HFFc6 (cell line): Measurements from ENCODE around the gene MAN1C1. TPM values are rescaled to one million over a fixed set of nuclear protein-coding genes. Genes with fewer than 3 reads are reported as not detected.

Experiments
- DNase-seq: peaks from one replicate; pipeline ENCODE4 v3.0.0-alpha.2; 2018
- H3K27ac Mint-ChIP-seq: 2 replicates; pipeline ENCODE4 v1.8.0; 2020; ENCODE audit warnings: mild to moderate bottlenecking, mixed read lengths
- H3K27me3 Mint-ChIP-seq: 2 replicates; pipeline ENCODE4 v1.8.0; 2021; ENCODE audit warnings: mild to moderate bottlenecking, moderate library complexity, mixed read lengths; ENCODE audit not compliant: insufficient read depth
- H3K36me3 Mint-ChIP-seq: 2 replicates; pipeline ENCODE4 v1.8.0; 2021; ENCODE audit warnings: low read depth, mixed read lengths
- H3K4me1 Mint-ChIP-seq: 2 replicates; pipeline ENCODE4 v1.8.0; 2020; ENCODE audit warnings: low read depth, mixed read lengths
- H3K4me3 Mint-ChIP-seq: 2 replicates; pipeline ENCODE4 v1.8.0; 2020; ENCODE audit warnings: mild to moderate bottlenecking, moderate library complexity, mixed read lengths
- H3K9me3 Mint-ChIP-seq: 2 replicates; pipeline ENCODE4 v1.8.0; 2020; ENCODE audit warnings: mild to moderate bottlenecking, mixed read lengths
- CTCF ChIP-seq: fragments of 200-600 bp; sonication (generic); IDR thresholded peaks from 2 replicates; pipeline ENCODE4 v1.5.0; 2021; ENCODE audit warnings: antibody characterized with exemption, mild to moderate bottlenecking
- total RNA-seq, 6 experiments: library from RNA; stranded (reverse); fragmentation: NEBNext Ultra II Directional; extraction: Animal tissue kit (Norgen Biotek cat#: 25700); gene quantifications; 2 replicates in 1 of 6; 3 replicates in 5 of 6; pipeline ENCODE4 v1.2.3, GENCODE V29; 2021

MAN1C1 gene
- total RNA-seq, 6 experiments from 2014 or later = 0.07 to 0.14 (median 0.08) TPM; not detected in 3

GRCh38 chr1:25653558-25653957 lies 37.0 kb downstream of the MAN1C1 start:
- H3K27me3 Mint-ChIP-seq = peaks cover 78% of the 10 kb centered on the region
- no peaks in the 10 kb centered on the region for H3K9me3 Mint-ChIP-seq
- H3K4me1 Mint-ChIP-seq = no peaks in the 10 kb centered on the region

GRCh38 chr1:25654109-25654660 lies 37.6 kb downstream of the MAN1C1 start:
- H3K27ac Mint-ChIP-seq = no peak overlapping the region
- no peaks in the 10 kb centered on the region for H3K9me3 Mint-ChIP-seq
- H3K4me1 Mint-ChIP-seq = no peaks in the 10 kb centered on the region
- peaks cover 78% of the 10 kb centered on the region for H3K27me3 Mint-ChIP-seq
- no peaks in the 10 kb centered on the region; the same call in 1 of the 2 replicates for H3K36me3 Mint-ChIP-seq
- DNase-seq = no peak
- no peak overlapping the region for H3K4me3 Mint-ChIP-seq
- no peak for TF ChIP-seq CTCF

More at GRCh38 chr1:25653558-25653957, 37.0 kb downstream of the MAN1C1 start:
- H3K27ac Mint-ChIP-seq = no peak overlapping the region
- DNase-seq = no peak
- H3K4me3 Mint-ChIP-seq = no peak overlapping the region
- TF ChIP-seq CTCF = no peak
- no peaks in the 10 kb centered on the region; the same call in 1 of the 2 replicates for H3K36me3 Mint-ChIP-seq

GRCh38 chr1:25657121-25657882 lies 40.7 kb downstream of the MAN1C1 start:
- H3K36me3 Mint-ChIP-seq = no peaks in the 10 kb centered on the region; the same call in 1 of the 2 replicates
- H3K27me3 Mint-ChIP-seq = peaks cover 59% of the 10 kb centered on the region
- DNase-seq = no peak
- no peak for TF ChIP-seq CTCF
- no peaks in the 10 kb centered on the region for H3K4me1 Mint-ChIP-seq
- H3K9me3 Mint-ChIP-seq = no peaks in the 10 kb centered on the region
- H3K4me3 Mint-ChIP-seq = no peak overlapping the region
- no peak overlapping the region for H3K27ac Mint-ChIP-seq

GRCh38 chr1:25657883-25658760 lies 41.5 kb downstream of the MAN1C1 start:
- H3K36me3 Mint-ChIP-seq = no peaks in the 10 kb centered on the region; the same call in 1 of the 2 replicates
- H3K9me3 Mint-ChIP-seq = no peaks in the 10 kb centered on the region
- TF ChIP-seq CTCF = no peak
- H3K27me3 Mint-ChIP-seq = peaks cover 55% of the 10 kb centered on the region
- DNase-seq = no peak
- H3K4me3 Mint-ChIP-seq = no peak overlapping the region
- no peak overlapping the region for H3K27ac Mint-ChIP-seq
- no peaks in the 10 kb centered on the region for H3K4me1 Mint-ChIP-seq

GRCh38 chr1:25658791-25659431 lies 42.3 kb downstream of the MAN1C1 start:
- no peaks in the 10 kb centered on the region for H3K9me3 Mint-ChIP-seq
- H3K36me3 Mint-ChIP-seq = no peaks in the 10 kb centered on the region; the same call in 1 of the 2 replicates
- no peak for TF ChIP-seq CTCF
- no peak for DNase-seq
- no peak overlapping the region for H3K27ac Mint-ChIP-seq
- H3K27me3 Mint-ChIP-seq = peaks cover 54% of the 10 kb centered on the region
- H3K4me3 Mint-ChIP-seq = no peak overlapping the region
- no peaks in the 10 kb centered on the region for H3K4me1 Mint-ChIP-seq
